Right ventricle myocardium inferior (tissue), 1 donor: ENCODE data around the gene TAF15. TPM values are rescaled to one million over a fixed set of nuclear protein-coding genes. Genes with fewer than 3 reads are reported as not detected.

Experiments used
- ATAC-seq: fragments of 200-7000 bp; cut with Tn5 transposase; one replicate; pipeline ENCODE4 v1.9.1; 2020; ENCODE audit warnings: mild to moderate bottlenecking, moderate library complexity
- DNase-seq: peaks from one replicate; pipeline ENCODE4 v3.0.0; 2021; ENCODE audit errors: missing footprints
- intact Hi-C: fragments of 100-400 bp; cut with DNase I; formaldehyde crosslinking; loops from one replicate; pipeline ENCODE4 v1.11.0; 2022
- long read RNA-seq: library from polyadenylated mRNA; unstranded; transcript quantifications from one replicate; pipeline ENCODE4 v2.0.0, GENCODE V29; 2021
- total RNA-seq: library from RNA; stranded (reverse); fragmentation: NEBNext Ultra II Directional; extraction: Animal tissue kit (Norgen Biotek cat#: 25700); gene quantifications from one replicate; pipeline ENCODE4 v1.2.1, GENCODE V29; 2021
- donor health status: DM: no; HTN: yes; CAD: no; lungs with severe emphysema.

The TAF15 gene
- total RNA-seq, result 95.9 TPM
- long read RNA-seq, partial matches to known transcripts, result 0 of 1 reads
- long read RNA-seq, other reads (novel, unspliced or antisense), result 1 of 1 reads

- intact Hi-C loops, result no loop called here
- ATAC-seq (peak; percentile 99), DNase-seq (peak; percentile 98)
Observed at GRCh38 chr17:35808962-35809854, at the start of gene TAF15. TAF15 (plus strand) TSS chr17:35809484; CDS start chr17:35809570, 86 bp downstream.

DNA sequence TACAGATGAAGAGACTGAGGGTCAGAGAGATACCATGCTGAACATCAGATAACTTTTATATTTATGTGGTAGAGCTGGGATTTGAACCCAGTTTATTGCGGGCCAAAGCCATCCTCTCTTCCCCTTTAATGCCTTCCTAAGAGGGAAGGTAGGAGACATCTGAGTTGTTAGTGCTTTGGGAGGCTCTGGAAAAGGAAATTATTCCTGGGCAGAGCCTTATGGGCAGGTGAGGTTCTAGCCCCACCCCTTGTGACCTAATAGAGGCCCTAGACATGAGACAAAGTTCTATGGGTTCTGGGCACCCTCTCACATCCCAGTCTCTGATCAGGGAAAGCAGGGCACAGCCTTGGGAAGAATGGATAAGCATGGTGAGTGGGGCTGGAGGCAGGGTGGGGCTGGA, 48.7 kb upstream of the TAF15 start, which contains the start of gene C17orf50:
TSS of gene C17orf50 (plus strand) at position 301 of the 400 bp plus-strand sequence. CDS start at position 356, 55 bp downstream.
- ATAC-seq (no peak), DNase-seq (no peak)
- intact Hi-C loops, result no loop called here

- ATAC-seq (no peak), DNase-seq (no peak)
- intact Hi-C loops, result no loop called here
Observed at GRCh38 chr17:35761601-35762000, 47.7 kb upstream of the TAF15 start.

- ATAC-seq (no peak), DNase-seq (no peak)
- intact Hi-C loops, result loop anchor here (1.0 kb wide), 1 partner anchor 41 kb away; no protein-coding TSS in a partner anchor
Observed at GRCh38 chr17:35763767-35764122, 45.5 kb upstream of the TAF15 start.

DNA sequence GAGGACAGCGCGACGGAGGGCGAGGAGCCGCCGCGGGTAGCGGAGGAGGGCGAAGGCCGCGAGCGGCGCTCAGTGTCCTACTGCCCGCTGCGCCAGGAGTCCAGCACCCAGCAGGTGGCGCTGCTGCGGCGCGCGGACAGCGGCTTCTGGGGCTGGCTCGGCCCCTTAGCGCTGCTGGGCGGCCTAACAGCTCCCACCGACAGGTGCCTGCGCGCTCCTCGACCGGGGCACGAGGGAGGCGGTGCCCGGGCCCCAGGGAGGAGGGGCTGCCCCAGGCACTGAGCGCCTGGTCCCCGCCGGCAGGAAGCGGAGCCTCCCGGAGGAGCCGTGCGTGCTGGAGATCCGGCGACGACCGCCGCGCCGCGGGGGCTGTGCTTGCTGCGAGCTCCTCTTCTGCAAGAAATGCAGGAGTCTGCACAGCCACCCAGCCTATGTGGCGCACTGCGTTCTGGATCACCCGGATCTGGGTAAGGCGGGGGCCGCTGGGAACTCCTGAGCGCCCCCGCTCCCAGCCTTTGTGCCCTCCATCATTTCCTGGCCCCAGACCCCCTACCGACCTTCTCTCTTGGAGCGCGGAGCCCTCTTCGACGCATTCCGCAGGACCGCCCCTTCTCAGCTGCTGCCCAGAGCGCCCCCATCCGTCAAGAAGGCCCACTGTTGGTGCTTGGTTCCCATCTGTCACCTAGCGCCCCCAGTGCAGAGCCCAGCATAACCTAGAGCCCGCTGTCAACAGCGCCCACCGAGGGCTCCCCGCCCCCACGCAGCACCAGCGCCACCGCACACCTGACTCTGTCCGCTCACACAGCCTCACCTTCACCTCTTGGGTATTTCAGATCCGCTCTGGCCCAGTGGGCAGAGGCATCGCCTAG, 44.9 kb upstream of the TAF15 start:
- intact Hi-C loops, result loop anchor here (1.0 kb wide), 1 partner anchor 40 kb away; no protein-coding TSS in a partner anchor
- DNase-seq (peak; percentile 95), ATAC-seq (peak; percentile 98)

DNA sequence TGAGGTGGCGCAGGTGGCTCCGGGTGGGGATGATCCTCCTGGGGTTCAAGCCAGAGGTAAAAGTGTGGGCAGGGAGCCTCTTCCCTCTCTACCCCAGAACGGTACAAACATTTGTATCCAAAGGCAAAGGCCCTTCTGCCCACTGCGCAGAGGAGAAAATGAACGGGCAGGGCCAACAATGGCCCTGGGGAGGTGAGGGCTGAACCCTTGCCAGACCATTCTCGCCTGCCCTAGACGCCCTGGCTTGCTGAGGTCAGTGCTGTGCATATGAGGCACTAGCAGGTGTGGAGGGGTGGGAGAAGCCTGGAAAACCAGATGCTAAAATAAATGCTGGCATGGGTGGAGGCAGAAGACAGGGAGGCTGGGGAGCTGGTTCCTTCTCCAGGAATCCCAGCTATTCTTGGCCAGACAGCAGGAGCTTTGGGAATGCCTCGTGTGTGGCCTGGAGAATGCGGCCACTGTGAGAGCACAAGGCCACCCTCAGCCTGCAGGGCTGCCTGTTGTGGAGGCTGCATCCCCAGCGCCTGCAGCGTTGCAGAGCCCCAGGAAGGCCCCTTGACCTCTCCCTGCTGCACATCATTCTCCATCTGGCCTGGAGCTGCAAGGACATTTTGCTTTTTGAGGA, 44.1 kb upstream of the TAF15 start:
- ATAC-seq (no peak), DNase-seq (no peak)
- intact Hi-C loops, result no loop called here

- no peak for ATAC-seq
- intact Hi-C loops, result no loop called here
- DNase-seq, result no peak
Observed at GRCh38 chr17:35765756-35766488, 43.4 kb upstream of the TAF15 start.

GRCh38 chr17:35766489-35766877, 42.8 kb upstream of the TAF15 start:
- no peak for DNase-seq

GRCh38 chr17:35766903-35767510, 42.3 kb upstream of the TAF15 start:
- intact Hi-C loops, result no loop called here
- no peak for ATAC-seq
- no peak for DNase-seq

More at GRCh38 chr17:35766489-35766877, 42.8 kb upstream of the TAF15 start:
- no peak for ATAC-seq
- intact Hi-C loops, result no loop called here

GRCh38 chr17:35768797-35769196, 40.5 kb upstream of the TAF15 start:
- intact Hi-C loops, result no loop called here
- ATAC-seq (no peak), DNase-seq (no peak)

DNA sequence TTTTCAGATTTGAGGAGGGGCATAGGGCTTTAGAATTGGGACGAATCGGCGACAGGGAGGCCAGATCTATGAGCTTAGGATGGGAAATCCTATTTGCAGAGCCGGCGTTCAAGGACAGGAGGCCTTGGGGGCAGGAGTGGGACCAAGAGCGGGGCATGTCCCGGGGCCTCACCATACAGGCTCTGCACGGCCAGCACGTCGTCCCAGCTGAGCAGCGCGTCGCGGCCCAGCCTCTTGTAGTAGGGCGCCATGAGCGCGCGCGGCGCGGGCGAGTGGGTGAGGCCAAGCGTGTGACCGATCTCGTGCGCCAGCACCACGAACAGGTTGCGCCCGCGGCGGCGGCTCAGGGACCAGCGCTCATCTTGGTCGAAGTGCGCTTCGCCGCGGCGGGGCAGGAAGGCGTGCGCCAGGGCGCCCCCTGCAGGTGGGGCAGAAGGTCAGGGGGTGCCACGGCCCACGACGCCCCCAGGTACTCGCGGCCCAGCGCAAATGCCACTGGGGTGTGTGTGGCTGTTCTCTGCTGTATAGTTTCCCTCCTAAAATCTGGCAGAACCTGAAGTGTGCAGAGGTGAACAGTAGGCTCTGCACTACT, 39.3 kb upstream of the TAF15 start:
- intact Hi-C loops, result no loop called here
- DNase-seq (no peak), ATAC-seq (no peak)

- DNase-seq (no peak), ATAC-seq (no peak)
- intact Hi-C loops, result no loop called here
Observed at GRCh38 chr17:35773129-35773528, 36.2 kb upstream of the TAF15 start.

DNA sequence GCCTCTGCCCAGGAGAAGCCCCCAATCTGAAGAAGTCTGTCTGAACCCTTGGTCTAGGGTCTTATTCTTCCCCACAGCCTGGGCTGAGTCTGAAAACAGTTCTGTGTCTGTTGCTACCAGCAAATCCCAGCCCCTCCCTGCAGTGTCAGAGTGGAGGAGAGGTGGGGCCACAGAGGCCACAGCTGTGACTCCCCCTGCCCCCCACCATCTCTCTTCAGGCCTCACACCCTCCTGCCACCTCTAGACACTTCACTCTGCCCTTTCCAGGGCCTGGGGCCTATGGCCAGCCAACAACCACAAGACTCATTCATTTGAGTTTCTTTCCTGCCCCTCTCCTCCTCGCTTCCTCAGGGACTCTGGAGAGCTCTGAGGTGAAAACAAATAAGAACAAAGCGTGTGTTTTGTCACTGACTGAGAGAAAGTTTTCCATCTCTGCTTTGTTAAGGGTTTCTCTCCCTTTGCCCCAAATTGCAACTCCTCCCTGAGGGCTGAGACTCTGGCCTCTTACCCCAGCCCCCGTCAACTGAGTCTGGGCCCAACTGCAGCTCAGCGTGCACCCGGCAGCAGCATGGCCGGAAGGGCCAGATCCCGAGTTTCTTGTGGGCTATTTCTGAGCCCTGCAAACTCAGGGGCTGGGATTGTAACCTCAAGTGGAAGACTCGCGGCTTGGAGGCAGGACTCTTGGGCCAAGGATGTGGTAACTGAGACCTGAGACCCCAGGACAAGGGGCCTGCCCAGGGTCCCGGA, 35.4 kb upstream of the TAF15 start:
- intact Hi-C loops, result no loop called here
- ATAC-seq (no peak), DNase-seq (no peak)

- intact Hi-C loops, result no loop called here
- no peak for DNase-seq
- ATAC-seq, result no peak
Observed at GRCh38 chr17:35774499-35774898, 34.8 kb upstream of the TAF15 start.

- ATAC-seq, result no peak
- DNase-seq, result no peak
- intact Hi-C loops, result no loop called here
Observed at GRCh38 chr17:35775039-35775438, 34.2 kb upstream of the TAF15 start.

GRCh38 chr17:35775583-35775982, 33.7 kb upstream of the TAF15 start:
- DNase-seq, result no peak
- intact Hi-C loops, result no loop called here
- no peak for ATAC-seq

GRCh38 chr17:35778641-35779196, 30.6 kb upstream of the TAF15 start:
- intact Hi-C loops, result no loop called here
- ATAC-seq, result no peak
- no peak for DNase-seq
